Panc1 (cell line): ENCODE data around the gene MBOAT7.
A peak's percentile ranks its signal among the peaks of the same experiment; 100 is the strongest.

Experiments used
- CTCF ChIP-seq: fragments of 450-650 bp; IDR thresholded peaks from 2 replicates; pipeline ENCODE4 v1.5.1; 2017; ENCODE audit warnings: mild to moderate bottlenecking
- REST ChIP-seq, 2 experiments: IDR thresholded peaks; 2 replicates each; pipeline ENCODE4 v1.6.1; 2011 to 2012; ENCODE audit warnings: low read depth in 2 of 2, control low read depth in 1 of 2, low read length in 1 of 2, mild to moderate bottlenecking in 1 of 2, moderate library complexity in 1 of 2; ENCODE audit not compliant: insufficient read depth in 1 of 2

GRCh38 chr19:54168174-54168917, 21.0 kb downstream of the MBOAT7 start:
- TF ChIP-seq REST (IDR thresholded peaks at IDR 0.05; ENCODE audit: insufficient read depth in 1 of 2, low read depth in 2 of 2, low read length in 1 of 2) (no peak), CTCF (peak; percentile 93)
